T-helper 9 cell (primary cell): Measurements from ENCODE around the gene WNT7A.
A peak's percentile ranks its signal among the peaks of the same experiment; 100 is the strongest.

ENCODE experiments used
- DNase-seq: peaks from one replicate; pipeline ENCODE4 v3.0.0-alpha.2; 2020

WNT7A gene

GRCh38 chr3:13884851-13885703, 5.2 kb upstream of the WNT7A start:
- DNase-seq, result peak; percentile 73

- no peak for DNase-seq
Observed at GRCh38 chr3:13883681-13884080, 3.8 kb upstream of the WNT7A start.

- no peak for DNase-seq
Observed at GRCh38 chr3:13882876-13883275, 3.0 kb upstream of the WNT7A start.

- DNase-seq, result no peak
Observed at GRCh38 chr3:13881536-13882410, 1.9 kb upstream of the WNT7A start.

GRCh38 chr3:13880811-13881156, 913 bp upstream of the WNT7A start:
- no peak for DNase-seq

GRCh38 chr3:13879102-13879945, 547 bp downstream of the WNT7A start:
- DNase-seq, result no peak

- peak; percentile 14 for DNase-seq
Observed at GRCh38 chr3:13878281-13879101, 1.4 kb downstream of the WNT7A start.

GRCh38 chr3:13877911-13878280, 2.0 kb downstream of the WNT7A start:
- DNase-seq, result no peak

- DNase-seq, result no peak
Observed at GRCh38 chr3:13876451-13877100, 3.3 kb downstream of the WNT7A start.

GRCh38 chr3:13874891-13875290, 5.0 kb downstream of the WNT7A start:
- DNase-seq, result no peak

- no peak for DNase-seq
Observed at GRCh38 chr3:13873818-13874217, 6.1 kb downstream of the WNT7A start.

- DNase-seq, result no peak
Observed at GRCh38 chr3:13872451-13872850, 7.4 kb downstream of the WNT7A start.

- DNase-seq, result no peak
Observed at GRCh38 chr3:13871791-13872190, 8.1 kb downstream of the WNT7A start.

GRCh38 chr3:13870902-13871301, 9.0 kb downstream of the WNT7A start:
- DNase-seq, result no peak

GRCh38 chr3:13869761-13870343, 10.0 kb downstream of the WNT7A start:
- no peak for DNase-seq

- DNase-seq, result no peak
Observed at GRCh38 chr3:13868844-13869724, 10.8 kb downstream of the WNT7A start.

- DNase-seq, result no peak
Observed at GRCh38 chr3:13867732-13868131, 12.1 kb downstream of the WNT7A start.

- DNase-seq, result peak; percentile 50
Observed at GRCh38 chr3:13866041-13866965, 13.6 kb downstream of the WNT7A start.

- no peak for DNase-seq
Observed at GRCh38 chr3:13865581-13865980, 14.3 kb downstream of the WNT7A start.
